Uterus (tissue), 4 donors: ENCODE results near the gene ZBTB3. TPM values are rescaled to one million over a fixed set of nuclear protein-coding genes. Genes with fewer than 3 reads are reported as not detected.
"Not testable (repeated sequence)": the region's sequence is repeated elsewhere in the genome, so short reads cannot be mapped to it uniquely, and the experiment has no call there.

ENCODE experiments used
- DNase-seq, 2 donors: peaks; one replicate each; pipeline ENCODE4 v3.0.0-alpha.2; 2019 to 2020
- H3K27ac ChIP-seq, 2 donors: fragments of 200-600 bp; sonication (generic); 1 replicate in 1 of 2; 2 replicates in 1 of 2; pipeline ENCODE4 v1.5.1; 2016 to 2018
- H3K27me3 ChIP-seq, 2 donors: fragments of 200-600 bp; sonication (generic); one replicate each; pipeline ENCODE4 v1.5.1; 2018 to 2019; ENCODE audit warnings: control low read depth in 1 of 2
- H3K36me3 ChIP-seq, 2 donors: fragments of 200-600 bp; sonication (generic); one replicate each; pipeline ENCODE4 v1.5.1; 2019; ENCODE audit warnings: control low read depth in 1 of 2
- H3K4me1 ChIP-seq, 2 donors: fragments of 200-600 bp; sonication (generic); one replicate each; pipeline ENCODE4 v1.5.1; 2018 to 2019; ENCODE audit warnings: control low read depth in 1 of 2
- H3K4me3 ChIP-seq, 2 donors: fragments of 200-600 bp; sonication (generic); 1 replicate in 1 of 2; 2 replicates in 1 of 2; pipeline ENCODE4 v1.5.1; 2018 to 2019; ENCODE audit warnings: mild to moderate bottlenecking in 1 of 2
- H3K9me3 ChIP-seq, 2 donors: fragments of 200-600 bp; sonication (generic); one replicate each; pipeline ENCODE4 v1.5.1; 2019; ENCODE audit warnings: control low read depth in 1 of 2
- POLR2A ChIP-seq, 2 donors: fragments of 450-650 bp; IDR thresholded peaks; one replicate each; pipeline ENCODE4 v1.6.1; 2016; ENCODE audit warnings: antibody characterized with exemption in 2 of 2, mild to moderate bottlenecking in 1 of 2, moderate library complexity in 1 of 2
- intact Hi-C: fragments of 100-400 bp; cut with DNase I; formaldehyde crosslinking; loops from one replicate; pipeline ENCODE4 v1.15.1; 2023; ENCODE audit warnings: low total_unique reads
- total RNA-seq, 4 donors: library from RNA; depleted of rRNA in 3 of 4; stranded (reverse); fragments of >200 nt in 3 of 4; gene quantifications; one replicate each; pipeline versions ENCODE4 v1.1.0 to v1.2.4, GENCODE V29; 2014 to 2023
- TF ChIP-seq, protein P1 (sequence below), 4 experiments: fragments of 200-600 bp in 2 of 4; fragments of 450-650 bp in 2 of 4; sonication (generic) in 2 of 4; IDR thresholded peaks; one replicate each; pipeline ENCODE4 v1.5.1; 2016 to 2019; ENCODE audit warnings: antibody characterized with exemption in 4 of 4, mild to moderate bottlenecking in 2 of 4, moderate library complexity in 1 of 4
- donor health status: DM: yes; HTN: yes; CAD: no.

ZBTB3 gene
- total RNA-seq, 4 donors from 2014 or later: 0.59 to 28.9 (median 18.3) TPM

DNA sequence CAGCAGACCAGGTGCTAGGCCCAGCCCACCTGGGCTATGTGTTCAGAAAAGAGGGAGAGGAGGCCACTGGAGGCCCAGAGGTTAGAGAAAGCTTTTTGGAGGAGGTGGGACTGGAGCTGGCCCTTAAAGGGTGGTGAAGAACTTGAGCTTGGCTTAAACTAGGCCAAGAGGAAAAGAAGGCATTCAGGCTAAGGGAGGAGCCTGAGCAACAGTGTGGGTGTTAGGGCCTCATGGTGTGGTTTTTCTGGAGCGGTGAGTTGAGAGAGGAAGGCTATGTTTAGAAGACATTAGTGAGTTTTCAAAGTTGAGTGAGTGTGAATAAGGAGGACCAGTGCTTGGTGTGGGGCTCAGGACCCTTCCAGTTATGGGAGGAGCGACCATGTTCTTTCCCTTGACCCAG lies 23.4 kb upstream of the ZBTB3 start:
- no peaks in the 10 kb centered on the region for H3K4me1 ChIP-seq
- no peaks in the 10 kb centered on the region for H3K9me3 ChIP-seq
- H3K27me3 ChIP-seq: no peaks in the 10 kb centered on the region
- intact Hi-C loops: no loop called here
- no peak for DNase-seq
- no peak overlapping the region for H3K4me3 ChIP-seq
- no peak for TF ChIP-seq POLR2A (IDR thresholded peaks at IDR 0.05)
- TF ChIP-seq, protein P1, sequence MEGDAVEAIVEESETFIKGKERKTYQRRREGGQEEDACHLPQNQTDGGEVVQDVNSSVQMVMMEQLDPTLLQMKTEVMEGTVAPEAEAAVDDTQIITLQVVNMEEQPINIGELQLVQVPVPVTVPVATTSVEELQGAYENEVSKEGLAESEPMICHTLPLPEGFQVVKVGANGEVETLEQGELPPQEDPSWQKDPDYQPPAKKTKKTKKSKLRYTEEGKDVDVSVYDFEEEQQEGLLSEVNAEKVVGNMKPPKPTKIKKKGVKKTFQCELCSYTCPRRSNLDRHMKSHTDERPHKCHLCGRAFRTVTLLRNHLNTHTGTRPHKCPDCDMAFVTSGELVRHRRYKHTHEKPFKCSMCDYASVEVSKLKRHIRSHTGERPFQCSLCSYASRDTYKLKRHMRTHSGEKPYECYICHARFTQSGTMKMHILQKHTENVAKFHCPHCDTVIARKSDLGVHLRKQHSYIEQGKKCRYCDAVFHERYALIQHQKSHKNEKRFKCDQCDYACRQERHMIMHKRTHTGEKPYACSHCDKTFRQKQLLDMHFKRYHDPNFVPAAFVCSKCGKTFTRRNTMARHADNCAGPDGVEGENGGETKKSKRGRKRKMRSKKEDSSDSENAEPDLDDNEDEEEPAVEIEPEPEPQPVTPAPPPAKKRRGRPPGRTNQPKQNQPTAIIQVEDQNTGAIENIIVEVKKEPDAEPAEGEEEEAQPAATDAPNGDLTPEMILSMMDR (IDR thresholded peaks at IDR 0.05): no peak
- H3K27ac ChIP-seq: no peak overlapping the region
- no peaks in the 10 kb centered on the region for H3K36me3 ChIP-seq

DNA sequence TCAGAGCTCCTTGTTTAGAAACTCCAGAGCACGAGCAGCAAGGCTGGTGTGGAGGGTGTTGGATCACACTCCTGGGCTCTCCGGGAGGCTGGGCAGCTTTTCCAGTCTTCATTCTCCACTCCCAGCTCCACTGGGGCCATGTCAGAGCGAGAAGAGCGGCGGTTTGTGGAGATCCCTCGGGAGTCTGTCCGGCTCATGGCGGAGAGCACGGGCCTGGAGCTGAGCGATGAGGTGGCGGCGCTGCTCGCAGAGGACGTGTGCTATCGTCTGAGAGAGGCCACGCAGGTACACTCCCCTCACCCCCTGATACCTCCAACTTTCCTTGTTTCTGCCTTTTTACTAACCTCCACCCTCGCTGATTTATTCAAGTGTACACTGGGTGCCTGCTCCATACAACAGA lies 21.7 kb upstream of the ZBTB3 start:
- Histone ChIP-seq H3K9me3 (no peaks in the 10 kb centered on the region), H3K36me3 (no peaks in the 10 kb centered on the region), H3K4me3 (no peak overlapping the region), H3K4me1 (no peaks in the 10 kb centered on the region), H3K27ac (no peak overlapping the region), H3K27me3 (no peaks in the 10 kb centered on the region)
- TF ChIP-seq, protein P1 (IDR thresholded peaks at IDR 0.05): no peak
- TF ChIP-seq POLR2A (IDR thresholded peaks at IDR 0.05): no peak
- DNase-seq: no peak
- intact Hi-C loops: no loop called here

DNA sequence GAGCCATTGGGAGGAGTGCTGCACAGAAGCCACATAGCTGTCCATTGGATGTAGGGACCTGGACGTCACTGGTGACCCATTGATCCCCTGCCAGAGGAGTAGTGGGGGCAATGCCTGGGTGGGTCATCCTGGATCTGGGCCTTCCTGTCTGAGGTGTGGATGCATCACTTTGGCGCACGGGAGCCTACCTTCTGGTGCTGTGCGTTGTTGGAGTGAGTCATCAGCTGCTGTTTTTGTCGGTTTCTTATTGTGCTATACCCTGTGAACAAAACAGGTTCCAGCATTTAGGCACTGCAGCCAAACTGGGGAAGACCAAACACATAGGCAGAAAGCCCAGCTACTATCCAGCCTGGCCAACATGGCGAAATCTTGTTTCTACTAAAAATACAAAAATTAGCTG lies 20.4 kb upstream of the ZBTB3 start:
- H3K27me3 ChIP-seq: no peaks in the 10 kb centered on the region
- no peaks in the 10 kb centered on the region for H3K9me3 ChIP-seq
- intact Hi-C loops: no loop called here
- no peak for TF ChIP-seq POLR2A (IDR thresholded peaks at IDR 0.05)
- TF ChIP-seq, protein P1 (IDR thresholded peaks at IDR 0.05): no peak
- no peak for DNase-seq
- H3K36me3 ChIP-seq: no peaks in the 10 kb centered on the region
- no peak overlapping the region for H3K4me3 ChIP-seq
- peaks cover 0 to 10% of the 10 kb centered on the region in 2 donors for H3K4me1 ChIP-seq
- H3K27ac ChIP-seq: no peak overlapping the region

DNA sequence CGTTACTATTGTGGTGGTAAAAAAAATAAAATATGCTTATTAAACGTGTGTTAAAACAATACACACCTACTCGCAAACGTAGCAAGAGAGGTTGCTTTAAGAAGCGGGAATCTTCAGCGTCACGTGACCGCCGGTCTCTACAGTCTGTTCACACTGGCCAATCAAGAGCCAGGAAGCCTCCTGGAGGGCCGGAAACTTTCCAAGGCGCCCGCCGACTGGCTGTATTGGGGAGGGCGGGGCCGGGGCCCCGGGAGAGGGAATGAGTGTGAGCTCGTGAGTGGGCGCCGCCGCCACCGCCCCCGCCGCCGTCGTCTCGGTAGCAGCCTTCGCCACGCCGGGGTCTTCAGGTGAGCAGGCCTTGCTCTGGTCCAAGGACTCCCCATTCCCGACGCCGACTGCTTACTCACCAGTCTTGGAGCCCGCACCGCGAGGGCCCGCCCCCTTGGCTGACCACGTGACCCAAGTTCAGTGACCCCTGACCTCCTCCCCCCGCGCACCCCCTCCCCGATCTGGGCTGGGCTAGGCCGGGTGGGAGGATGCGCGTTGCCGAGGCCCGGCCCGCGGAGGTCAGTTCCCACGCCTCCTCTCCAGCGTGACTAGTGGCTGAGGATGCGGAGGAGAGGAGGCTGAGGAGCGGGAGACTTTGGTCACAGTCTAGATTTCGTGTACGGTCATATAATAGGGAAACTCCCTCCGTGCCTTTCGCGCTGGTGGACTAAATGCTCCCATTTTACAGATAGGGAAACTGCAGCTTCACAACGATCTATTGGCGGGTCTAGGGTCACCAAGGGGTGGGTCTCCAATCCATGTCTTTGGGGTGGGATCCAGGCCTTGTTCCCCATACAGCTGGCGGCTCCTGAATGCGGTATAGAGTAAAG lies 17.4 kb upstream of the ZBTB3 start, which contains the start of gene TAF6L:
TSS of gene TAF6L (plus strand) at position 253 of the 878 bp plus-strand sequence. CDS start 4,388 bp downstream, outside the sequence.
- peak; percentile 98 to 99 for DNase-seq
- peak in 1 of 2 donors; percentile 54 for TF ChIP-seq POLR2A (IDR thresholded peaks at IDR 0.05)
- TF ChIP-seq, protein P1 (IDR thresholded peaks at IDR 0.05): no peak
- H3K4me3 ChIP-seq: peak within 1 kb of the TSS; percentile 57 to 66
- H3K9me3 ChIP-seq: no peaks in the 10 kb centered on the region
- no peaks in the 10 kb centered on the region for H3K36me3 ChIP-seq
- peak within 1 kb of the TSS; percentile 94 to 96 for H3K27ac ChIP-seq
- H3K27me3 ChIP-seq: no peaks in the 10 kb centered on the region
- intact Hi-C loops: no loop called here
- H3K4me1 ChIP-seq: peaks cover 0 to 10% of the 10 kb centered on the region in 2 donors

DNA sequence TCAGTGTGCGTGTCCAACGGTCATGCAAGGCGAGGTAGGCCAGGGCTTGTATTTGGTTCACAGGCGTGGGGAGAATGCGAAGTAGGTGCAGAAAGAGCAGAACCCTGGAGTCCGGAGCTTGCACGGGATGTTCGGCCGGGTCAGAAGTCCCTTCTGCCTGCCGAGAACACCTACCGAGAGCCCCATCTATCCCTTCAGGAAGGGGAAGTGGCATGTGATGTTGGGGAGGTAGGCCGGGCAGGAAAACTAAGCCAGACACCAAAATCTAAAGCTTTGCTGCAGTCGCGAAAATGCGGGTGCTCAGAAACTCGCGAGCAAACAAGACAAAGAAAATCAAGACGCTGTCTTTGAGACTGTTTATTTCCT lies 16.8 kb upstream of the ZBTB3 start:
- peak; percentile 42 to 47 for DNase-seq
- intact Hi-C loops: no loop called here
- no peaks in the 10 kb centered on the region for H3K36me3 ChIP-seq
- no peaks in the 10 kb centered on the region for H3K9me3 ChIP-seq
- TF ChIP-seq POLR2A (IDR thresholded peaks at IDR 0.05): no peak
- TF ChIP-seq, protein P1 (IDR thresholded peaks at IDR 0.05): peak in 1 of 4 experiments; percentile 1
- peak overlapping the region; percentile 57 to 66 for H3K4me3 ChIP-seq
- peak overlapping the region; percentile 94 to 96 for H3K27ac ChIP-seq
- no peaks in the 10 kb centered on the region for H3K27me3 ChIP-seq
- H3K4me1 ChIP-seq: peaks cover 0 to 10% of the 10 kb centered on the region in 2 donors

DNA sequence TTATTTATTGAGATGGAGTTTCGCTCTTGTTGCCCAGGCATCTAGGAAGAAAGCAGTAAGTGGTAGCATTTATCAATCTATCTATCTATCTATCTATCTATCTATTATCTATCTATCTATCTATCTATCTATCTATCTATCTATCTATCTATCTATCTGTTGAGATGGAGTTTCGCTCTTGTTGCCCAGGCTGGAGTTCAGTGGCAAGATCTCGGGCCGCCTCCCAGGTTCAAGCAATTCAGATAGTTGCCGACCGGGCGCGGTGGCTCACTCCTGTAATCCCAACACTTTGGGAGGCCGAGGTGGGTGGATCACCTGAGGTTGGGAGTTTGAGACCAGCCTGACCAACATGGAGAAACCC lies 6.9 kb upstream of the ZBTB3 start:
- H3K27me3 ChIP-seq, H3K9me3 ChIP-seq, DNase-seq, intact Hi-C loops, H3K36me3 ChIP-seq, H3K4me1 ChIP-seq: not testable (repeated sequence)
- Histone ChIP-seq H3K4me3 (peak overlapping the region; percentile 68 to 78), H3K27ac (peak overlapping the region; percentile 80 to 87)
